ENCODE measurements around the gene IMPA2.

Gene IMPA2

GRCh38 chr18:12048010-12048826 is 66.9 kb downstream of the IMPA2 start:
- FAIRE-seq = no peak
- TF ChIP-seq POLR2AphosphoS5 (IDR thresholded peaks at IDR 0.05; ENCODE audit: low read depth, low read length) (no peak), POLR2A (IDR thresholded peaks at IDR 0.05; ENCODE audit: low read depth, low read length) (no peak), TAF1 (IDR thresholded peaks at IDR 0.05; ENCODE audit: borderline replicate concordance, low read depth, low read length) (no peak)
- no peak for DNase-seq (ENCODE audit: insufficient read length)

- no peak for DNase-seq (ENCODE audit: insufficient read length)
- TF ChIP-seq POLR2AphosphoS5 (IDR thresholded peaks at IDR 0.05; ENCODE audit: low read depth, low read length) (no peak), TAF1 (IDR thresholded peaks at IDR 0.05; ENCODE audit: borderline replicate concordance, low read depth, low read length) (no peak), POLR2A (IDR thresholded peaks at IDR 0.05; ENCODE audit: low read depth, low read length) (no peak)
- FAIRE-seq = no peak
Measured at GRCh38 chr18:12048827-12049175, 67.5 kb downstream of the IMPA2 start.

GRCh38 chr18:12049978-12050811 is 68.9 kb downstream of the IMPA2 start:
- DNase-seq (ENCODE audit: insufficient read length) (no peak), FAIRE-seq (peak; percentile 91)
- TF ChIP-seq POLR2A (IDR thresholded peaks at IDR 0.05; ENCODE audit: low read depth, low read length) (no peak), POLR2AphosphoS5 (IDR thresholded peaks at IDR 0.05; ENCODE audit: low read depth, low read length) (no peak), TAF1 (IDR thresholded peaks at IDR 0.05; ENCODE audit: borderline replicate concordance, low read depth, low read length) (no peak)

GRCh38 chr18:12052866-12053265 is 71.6 kb downstream of the IMPA2 start:
- no peak for FAIRE-seq
- no peak for DNase-seq (ENCODE audit: insufficient read length)
- TF ChIP-seq TAF1 (IDR thresholded peaks at IDR 0.05; ENCODE audit: borderline replicate concordance, low read depth, low read length) (no peak), POLR2A (IDR thresholded peaks at IDR 0.05; ENCODE audit: low read depth, low read length) (no peak), POLR2AphosphoS5 (IDR thresholded peaks at IDR 0.05; ENCODE audit: low read depth, low read length) (no peak)

GRCh38 chr18:12053289-12053688 is 72.0 kb downstream of the IMPA2 start:
- TF ChIP-seq TAF1 (IDR thresholded peaks at IDR 0.05; ENCODE audit: borderline replicate concordance, low read depth, low read length) = no peak
- TF ChIP-seq POLR2AphosphoS5 (IDR thresholded peaks at IDR 0.05; ENCODE audit: low read depth, low read length) = no peak
- TF ChIP-seq POLR2A (IDR thresholded peaks at IDR 0.05; ENCODE audit: low read depth, low read length) = no peak
- no peak for FAIRE-seq
- DNase-seq (ENCODE audit: insufficient read length) = no peak

- no peak for DNase-seq (ENCODE audit: insufficient read length)
- FAIRE-seq = no peak
- TF ChIP-seq POLR2A (IDR thresholded peaks at IDR 0.05; ENCODE audit: low read depth, low read length) (no peak), POLR2AphosphoS5 (IDR thresholded peaks at IDR 0.05; ENCODE audit: low read depth, low read length) (no peak)
Measured at GRCh38 chr18:12056034-12056883, 75.0 kb downstream of the IMPA2 start.

GRCh38 chr18:12056884-12057402 is 75.6 kb downstream of the IMPA2 start:
- DNase-seq (ENCODE audit: insufficient read length) (no peak), FAIRE-seq (no peak)
- TF ChIP-seq POLR2A (IDR thresholded peaks at IDR 0.05; ENCODE audit: low read depth, low read length) (no peak), POLR2AphosphoS5 (IDR thresholded peaks at IDR 0.05; ENCODE audit: low read depth, low read length) (no peak), TAF1 (IDR thresholded peaks at IDR 0.05; ENCODE audit: borderline replicate concordance, low read depth, low read length) (no peak)

GRCh38 chr18:12057419-12058039 is 76.2 kb downstream of the IMPA2 start:
- FAIRE-seq = no peak
- no peak for TF ChIP-seq POLR2A (IDR thresholded peaks at IDR 0.05; ENCODE audit: low read depth, low read length)
- TF ChIP-seq TAF1 (IDR thresholded peaks at IDR 0.05; ENCODE audit: borderline replicate concordance, low read depth, low read length) = no peak
- TF ChIP-seq POLR2AphosphoS5 (IDR thresholded peaks at IDR 0.05; ENCODE audit: low read depth, low read length) = no peak
- no peak for DNase-seq (ENCODE audit: insufficient read length)

- FAIRE-seq = no peak
- DNase-seq (ENCODE audit: insufficient read length) = no peak
- TF ChIP-seq POLR2AphosphoS5 (IDR thresholded peaks at IDR 0.05; ENCODE audit: low read depth, low read length) (no peak), TAF1 (IDR thresholded peaks at IDR 0.05; ENCODE audit: borderline replicate concordance, low read depth, low read length) (no peak), POLR2A (IDR thresholded peaks at IDR 0.05; ENCODE audit: low read depth, low read length) (no peak)
Measured at GRCh38 chr18:12059334-12060181, 78.3 kb downstream of the IMPA2 start.

Data from GM12892 (cell line).